PFSK-1 (cell line): ENCODE data around the gene BRME1.

ENCODE experiments used
- POLR2AphosphoS5 ChIP-seq: IDR thresholded peaks from 2 replicates; pipeline ENCODE4 v1.6.1; 2012; ENCODE audit warnings: low read depth, mild to moderate bottlenecking, control low read depth, low read length, moderate library complexity
- SIN3A ChIP-seq: IDR thresholded peaks from 2 replicates; pipeline ENCODE4 v1.6.1; 2012; ENCODE audit warnings: mild to moderate bottlenecking, low read length, moderate library complexity, borderline replicate concordance; ENCODE audit not compliant: insufficient read depth
- TAF1 ChIP-seq: IDR thresholded peaks from 2 replicates; pipeline ENCODE4 v1.6.1; 2012; ENCODE audit warnings: low read length, control low read depth, borderline replicate concordance; ENCODE audit not compliant: insufficient read depth
- TF ChIP-seq, protein P1 (sequence below), 2 experiments: IDR thresholded peaks; 2 replicates each; pipeline versions ENCODE4 v1.6.1 to v1.8.0; 2011 to 2012; ENCODE audit warnings: low read depth in 2 of 2, low read length in 2 of 2, control low read depth in 1 of 2, inconsistent platforms in 1 of 2, mild to moderate bottlenecking in 1 of 2, moderate library complexity in 1 of 2; ENCODE audit not compliant: insufficient read depth in 1 of 2

DNA sequence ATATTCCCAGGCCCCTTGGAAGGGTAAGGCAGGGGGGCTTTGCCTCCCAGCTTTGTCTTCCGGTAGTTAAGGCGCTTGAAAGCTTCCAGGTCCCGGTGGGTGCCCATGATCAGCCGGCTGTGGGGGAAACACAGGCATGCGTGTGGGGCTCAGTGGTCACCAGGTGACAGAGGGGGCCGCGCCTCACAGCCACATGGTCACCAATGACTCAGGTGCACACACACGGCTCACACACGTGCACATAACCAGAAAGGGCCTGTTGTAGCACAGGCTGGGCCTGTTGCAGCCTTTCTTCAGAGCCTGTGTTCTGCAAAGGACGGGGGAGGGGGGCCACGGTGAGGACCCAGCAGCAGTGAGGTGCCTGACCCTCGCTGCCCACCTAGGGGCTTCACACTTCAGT, 23.1 kb downstream of the BRME1 start:
- TF ChIP-seq, protein P1, sequence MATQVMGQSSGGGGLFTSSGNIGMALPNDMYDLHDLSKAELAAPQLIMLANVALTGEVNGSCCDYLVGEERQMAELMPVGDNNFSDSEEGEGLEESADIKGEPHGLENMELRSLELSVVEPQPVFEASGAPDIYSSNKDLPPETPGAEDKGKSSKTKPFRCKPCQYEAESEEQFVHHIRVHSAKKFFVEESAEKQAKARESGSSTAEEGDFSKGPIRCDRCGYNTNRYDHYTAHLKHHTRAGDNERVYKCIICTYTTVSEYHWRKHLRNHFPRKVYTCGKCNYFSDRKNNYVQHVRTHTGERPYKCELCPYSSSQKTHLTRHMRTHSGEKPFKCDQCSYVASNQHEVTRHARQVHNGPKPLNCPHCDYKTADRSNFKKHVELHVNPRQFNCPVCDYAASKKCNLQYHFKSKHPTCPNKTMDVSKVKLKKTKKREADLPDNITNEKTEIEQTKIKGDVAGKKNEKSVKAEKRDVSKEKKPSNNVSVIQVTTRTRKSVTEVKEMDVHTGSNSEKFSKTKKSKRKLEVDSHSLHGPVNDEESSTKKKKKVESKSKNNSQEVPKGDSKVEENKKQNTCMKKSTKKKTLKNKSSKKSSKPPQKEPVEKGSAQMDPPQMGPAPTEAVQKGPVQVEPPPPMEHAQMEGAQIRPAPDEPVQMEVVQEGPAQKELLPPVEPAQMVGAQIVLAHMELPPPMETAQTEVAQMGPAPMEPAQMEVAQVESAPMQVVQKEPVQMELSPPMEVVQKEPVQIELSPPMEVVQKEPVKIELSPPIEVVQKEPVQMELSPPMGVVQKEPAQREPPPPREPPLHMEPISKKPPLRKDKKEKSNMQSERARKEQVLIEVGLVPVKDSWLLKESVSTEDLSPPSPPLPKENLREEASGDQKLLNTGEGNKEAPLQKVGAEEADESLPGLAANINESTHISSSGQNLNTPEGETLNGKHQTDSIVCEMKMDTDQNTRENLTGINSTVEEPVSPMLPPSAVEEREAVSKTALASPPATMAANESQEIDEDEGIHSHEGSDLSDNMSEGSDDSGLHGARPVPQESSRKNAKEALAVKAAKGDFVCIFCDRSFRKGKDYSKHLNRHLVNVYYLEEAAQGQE (IDR thresholded peaks at IDR 0.05; ENCODE audit: insufficient read depth in 1 of 2, low read depth in 2 of 2, low read length in 2 of 2) = no peak
- TF ChIP-seq SIN3A (no peak), POLR2AphosphoS5 (no peak), TAF1 (no peak)
